ENCODE data around the gene EHMT1. TPM values are rescaled to one million over a fixed set of nuclear protein-coding genes. Genes with fewer than 3 reads are reported as not detected.
A peak's percentile ranks its signal among the peaks of the same experiment; 100 is the strongest.

EHMT1 gene
- total RNA-seq, 6 experiments from 2014 or later, result 26.8 to 51.9 (median 36.7) TPM

DNA sequence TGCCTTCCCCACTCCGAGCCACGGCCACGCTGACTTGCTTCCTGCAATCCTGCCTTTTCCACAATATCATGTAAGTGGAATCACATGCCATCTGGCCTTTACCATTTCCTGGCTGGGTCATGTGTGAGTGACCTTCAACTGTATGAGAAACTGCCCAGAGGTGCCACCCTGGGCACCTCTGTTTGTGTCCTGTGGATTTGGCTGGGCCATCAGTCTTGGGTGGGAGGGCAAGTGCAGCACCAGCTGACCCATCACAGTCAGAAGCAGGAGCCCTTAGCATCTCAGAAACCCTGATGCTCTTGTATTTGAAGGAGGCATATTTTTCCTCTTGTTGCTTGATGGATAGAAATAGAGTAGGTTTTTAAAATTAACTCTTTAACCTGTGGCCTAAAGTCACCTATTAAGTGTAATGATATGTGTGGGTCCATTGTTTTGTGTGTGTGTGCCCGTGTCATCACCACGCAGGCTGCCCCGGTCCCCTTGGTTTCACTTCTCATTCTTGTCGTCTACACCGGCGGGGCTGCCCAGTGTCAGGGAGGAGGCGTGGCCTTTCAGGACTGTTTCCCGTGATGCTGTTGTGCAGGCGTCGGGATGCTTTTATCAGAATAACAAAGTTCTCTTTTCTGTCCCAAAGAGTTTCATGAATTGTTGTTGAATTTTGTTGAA lies 206.7 kb downstream of the EHMT1 start:
- WGBS (ENCODE audit: insufficient coverage, low coverage, low lambda C conversion rate, missing lambda C conversion rate), result 79% methylated on average over 8 of the region's 13 CpGs
- Histone ChIP-seq H3K4me1 (no peaks in the 10 kb centered on the region), H3K27ac (no peak overlapping the region), H3K27me3 (no peaks in the 10 kb centered on the region), H3K4me3 (no peak overlapping the region), H3K9me3 (no peaks in the 10 kb centered on the region), H3K36me3 (peaks cover 0 to 9% (median 5%) of the 10 kb centered on the region in 4 donors)
- DNase-seq (no peak), ATAC-seq (no peak)
- intact Hi-C loops (cut with DNase I), result no loop called here
- TF ChIP-seq, protein P1, sequence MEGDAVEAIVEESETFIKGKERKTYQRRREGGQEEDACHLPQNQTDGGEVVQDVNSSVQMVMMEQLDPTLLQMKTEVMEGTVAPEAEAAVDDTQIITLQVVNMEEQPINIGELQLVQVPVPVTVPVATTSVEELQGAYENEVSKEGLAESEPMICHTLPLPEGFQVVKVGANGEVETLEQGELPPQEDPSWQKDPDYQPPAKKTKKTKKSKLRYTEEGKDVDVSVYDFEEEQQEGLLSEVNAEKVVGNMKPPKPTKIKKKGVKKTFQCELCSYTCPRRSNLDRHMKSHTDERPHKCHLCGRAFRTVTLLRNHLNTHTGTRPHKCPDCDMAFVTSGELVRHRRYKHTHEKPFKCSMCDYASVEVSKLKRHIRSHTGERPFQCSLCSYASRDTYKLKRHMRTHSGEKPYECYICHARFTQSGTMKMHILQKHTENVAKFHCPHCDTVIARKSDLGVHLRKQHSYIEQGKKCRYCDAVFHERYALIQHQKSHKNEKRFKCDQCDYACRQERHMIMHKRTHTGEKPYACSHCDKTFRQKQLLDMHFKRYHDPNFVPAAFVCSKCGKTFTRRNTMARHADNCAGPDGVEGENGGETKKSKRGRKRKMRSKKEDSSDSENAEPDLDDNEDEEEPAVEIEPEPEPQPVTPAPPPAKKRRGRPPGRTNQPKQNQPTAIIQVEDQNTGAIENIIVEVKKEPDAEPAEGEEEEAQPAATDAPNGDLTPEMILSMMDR (IDR thresholded peaks at IDR 0.05), result no peak
- no peak for TF ChIP-seq POLR2A (IDR thresholded peaks at IDR 0.05)

GRCh38 chr9:137827908-137828526 lies 209.2 kb downstream of the EHMT1 start:
- WGBS (ENCODE audit: insufficient coverage, low coverage, low lambda C conversion rate, missing lambda C conversion rate), result 100% methylated on average over 4 of the region's 20 CpGs
- no peaks in the 10 kb centered on the region for H3K9me3 ChIP-seq
- H3K27ac ChIP-seq, result no peak overlapping the region
- ATAC-seq, result no peak
- no peak for DNase-seq
- no peak for TF ChIP-seq POLR2A (IDR thresholded peaks at IDR 0.05)
- TF ChIP-seq, protein P1 (IDR thresholded peaks at IDR 0.05), result no peak
- no peaks in the 10 kb centered on the region for H3K4me1 ChIP-seq
- peaks cover 0 to 19% (median under 1%) of the 10 kb centered on the region in 4 donors for H3K36me3 ChIP-seq
- no peaks in the 10 kb centered on the region for H3K27me3 ChIP-seq
- H3K4me3 ChIP-seq, result no peak overlapping the region
- intact Hi-C loops (cut with DNase I), result no loop called here

DNA sequence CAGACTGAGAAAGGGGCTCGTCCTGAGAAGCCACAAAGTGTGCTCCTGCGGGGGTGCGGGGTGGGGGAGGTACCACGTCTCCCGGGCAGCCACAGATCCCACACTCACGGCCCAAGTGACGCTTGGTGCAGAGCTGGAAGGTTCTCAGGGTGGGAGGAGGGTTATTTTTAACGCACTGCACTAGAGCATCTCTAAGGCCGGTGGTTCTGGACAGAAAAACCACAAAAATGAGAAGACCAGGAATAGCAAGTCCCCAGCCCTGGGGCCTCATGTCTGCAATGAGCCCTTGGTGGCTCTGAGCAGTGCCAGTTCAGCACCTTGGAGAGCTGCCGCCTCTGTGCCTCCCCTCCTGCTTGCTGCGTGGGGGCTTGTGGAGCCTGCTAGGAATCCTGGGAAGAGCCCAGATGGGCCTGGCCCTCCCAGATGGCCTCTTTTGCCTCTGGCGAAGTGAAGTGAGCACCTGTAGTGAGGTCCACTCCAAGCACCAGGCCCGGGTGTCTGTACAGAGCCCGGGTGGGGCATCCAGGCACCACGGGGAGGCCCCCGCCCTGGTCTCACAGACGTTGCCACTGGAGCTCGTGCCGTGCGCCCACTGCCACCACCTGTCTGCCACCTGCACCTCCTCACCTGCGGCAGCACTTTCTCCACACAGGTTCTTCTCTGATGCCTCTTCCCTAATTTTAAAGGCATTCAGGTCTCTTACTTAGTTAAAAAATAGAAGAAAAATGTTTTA lies 209.9 kb downstream of the EHMT1 start:
- no peaks in the 10 kb centered on the region for H3K27me3 ChIP-seq
- no peak overlapping the region for H3K4me3 ChIP-seq
- DNase-seq, result no peak
- peaks cover 0 to 26% (median under 1%) of the 10 kb centered on the region in 4 donors for H3K36me3 ChIP-seq
- ATAC-seq, result peak in 1 of 4 donors; percentile 17
- intact Hi-C loops (cut with DNase I), result no loop called here
- H3K4me1 ChIP-seq, result no peaks in the 10 kb centered on the region
- no peak overlapping the region for H3K27ac ChIP-seq
- 92% methylated on average over 9 of the region's 21 CpGs for WGBS (ENCODE audit: insufficient coverage, low coverage, low lambda C conversion rate, missing lambda C conversion rate)
- no peak for TF ChIP-seq POLR2A (IDR thresholded peaks at IDR 0.05)
- TF ChIP-seq, protein P1 (IDR thresholded peaks at IDR 0.05), result no peak
- no peaks in the 10 kb centered on the region for H3K9me3 ChIP-seq

DNA sequence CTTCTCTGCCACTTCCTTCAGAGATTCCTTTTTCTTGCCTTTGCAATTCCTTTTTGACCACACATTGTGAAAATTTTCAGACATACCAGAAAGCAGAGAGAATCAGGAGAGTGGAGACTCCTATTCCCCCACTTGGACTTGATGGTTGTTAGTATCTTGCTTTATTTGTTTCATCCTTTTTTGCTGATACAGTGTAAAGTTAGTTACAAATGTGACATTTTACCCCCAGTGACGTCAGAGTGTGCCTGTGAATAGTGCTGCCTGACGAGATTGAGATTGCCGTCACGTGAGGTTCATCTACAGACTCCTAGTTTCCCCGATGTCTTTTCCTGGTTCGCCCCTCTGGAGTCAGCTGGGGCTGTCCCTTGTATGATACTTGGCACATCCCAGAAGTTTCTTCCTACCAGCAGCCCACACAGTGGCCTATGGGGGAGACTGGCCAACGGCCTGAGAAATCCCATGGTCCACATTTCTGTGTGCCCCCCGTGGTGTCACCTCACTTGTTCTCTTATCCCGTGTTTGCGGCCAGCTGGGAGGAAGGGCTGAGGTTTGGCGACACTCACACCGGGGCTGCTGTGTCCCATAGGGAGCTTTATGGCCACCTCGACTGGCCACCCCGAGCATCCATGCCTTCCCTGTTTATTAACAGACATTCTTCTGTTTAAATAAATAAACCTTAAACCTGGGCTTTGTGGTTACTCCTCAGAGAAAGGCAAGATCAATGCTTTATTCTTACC lies 210.6 kb downstream of the EHMT1 start:
- intact Hi-C loops (cut with DNase I), result no loop called here
- H3K4me1 ChIP-seq, result no peaks in the 10 kb centered on the region
- H3K27me3 ChIP-seq, result no peaks in the 10 kb centered on the region
- no peak overlapping the region for H3K4me3 ChIP-seq
- no peaks in the 10 kb centered on the region for H3K9me3 ChIP-seq
- ATAC-seq, result no peak
- no peak overlapping the region for H3K27ac ChIP-seq
- WGBS (ENCODE audit: insufficient coverage, low coverage, low lambda C conversion rate, missing lambda C conversion rate), result 87% methylated on average over 8 of the region's 14 CpGs
- H3K36me3 ChIP-seq, result peaks cover 0 to 33% (median under 1%) of the 10 kb centered on the region in 4 donors
- no peak for TF ChIP-seq POLR2A (IDR thresholded peaks at IDR 0.05)
- TF ChIP-seq, protein P1 (IDR thresholded peaks at IDR 0.05), result no peak
- DNase-seq, result no peak

All from right lobe of liver (tissue), 6 donors.